Measurements from ENCODE around the gene OTX1.

OTX1 gene

GRCh38 chr2:63047321-63048279 is 3.0 kb upstream of the OTX1 start:
- DNase-seq: no peak

DNA sequence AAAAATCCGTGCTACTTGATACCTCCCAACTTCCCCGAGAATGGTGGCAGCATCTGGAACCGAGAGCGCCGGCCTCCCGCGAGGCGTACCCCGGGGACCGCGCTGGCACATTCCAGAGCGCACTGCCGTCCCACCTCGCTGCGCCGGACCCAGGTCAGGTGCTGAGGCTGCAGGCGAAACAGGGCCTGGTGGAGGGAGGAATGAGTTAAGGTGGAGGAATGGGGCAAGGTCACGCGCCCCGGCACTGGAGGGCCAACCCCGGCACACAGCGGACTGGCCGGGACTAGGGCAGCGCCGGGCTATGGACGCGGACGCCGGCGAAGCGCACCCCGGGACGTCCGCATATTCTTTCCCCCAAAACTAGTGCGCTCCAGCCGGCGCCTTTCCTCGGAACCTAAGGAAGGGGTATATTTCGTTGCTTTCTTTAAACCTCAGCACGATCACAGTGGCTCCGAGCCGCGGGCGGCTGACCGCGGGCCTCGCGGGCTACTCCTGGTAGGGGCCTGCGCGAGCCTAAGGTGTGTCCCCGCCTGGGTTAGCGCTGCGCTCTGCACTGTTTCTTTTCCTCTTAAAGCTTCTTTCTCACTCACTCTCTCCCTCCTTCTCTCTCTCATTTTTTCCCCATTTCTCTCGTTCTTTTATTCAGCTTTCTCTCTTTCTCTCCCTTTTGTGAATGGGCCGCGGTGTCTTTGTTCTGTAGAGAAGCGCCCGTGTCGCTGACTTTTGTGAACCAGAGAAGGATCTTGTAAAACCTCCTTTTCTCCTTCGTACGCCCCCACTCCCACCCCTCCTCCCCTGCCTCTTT is 2.1 kb upstream of the OTX1 start:
- DNase-seq: no peak

GRCh38 chr2:63049211-63049969 is 1.2 kb upstream of the OTX1 start:
- no peak for DNase-seq

DNA sequence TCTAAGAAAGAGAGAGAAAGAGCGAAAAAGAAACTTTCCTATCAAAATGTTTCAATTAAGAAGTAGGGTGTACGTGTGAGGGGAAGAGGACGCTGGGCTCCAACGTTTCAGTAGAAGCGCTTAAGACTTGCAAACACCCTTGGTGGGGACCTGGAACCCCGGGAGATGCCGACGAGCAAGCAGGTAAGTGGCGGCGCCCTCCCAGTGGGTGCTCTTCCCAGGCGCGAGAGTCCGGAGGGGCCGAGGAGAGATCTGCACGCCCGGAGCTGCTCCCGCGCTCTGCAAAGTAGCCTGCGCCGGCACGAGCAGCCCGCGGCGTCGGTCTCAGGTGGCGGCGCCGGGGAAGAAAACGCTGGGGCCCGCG is 678 bp upstream of the OTX1 start:
- DNase-seq: no peak

- no peak for DNase-seq
Measured at GRCh38 chr2:63051042-63051794, 588 bp downstream of the OTX1 start.

- no peak for DNase-seq
Measured at GRCh38 chr2:63051795-63052333, 1.2 kb downstream of the OTX1 start.

DNA sequence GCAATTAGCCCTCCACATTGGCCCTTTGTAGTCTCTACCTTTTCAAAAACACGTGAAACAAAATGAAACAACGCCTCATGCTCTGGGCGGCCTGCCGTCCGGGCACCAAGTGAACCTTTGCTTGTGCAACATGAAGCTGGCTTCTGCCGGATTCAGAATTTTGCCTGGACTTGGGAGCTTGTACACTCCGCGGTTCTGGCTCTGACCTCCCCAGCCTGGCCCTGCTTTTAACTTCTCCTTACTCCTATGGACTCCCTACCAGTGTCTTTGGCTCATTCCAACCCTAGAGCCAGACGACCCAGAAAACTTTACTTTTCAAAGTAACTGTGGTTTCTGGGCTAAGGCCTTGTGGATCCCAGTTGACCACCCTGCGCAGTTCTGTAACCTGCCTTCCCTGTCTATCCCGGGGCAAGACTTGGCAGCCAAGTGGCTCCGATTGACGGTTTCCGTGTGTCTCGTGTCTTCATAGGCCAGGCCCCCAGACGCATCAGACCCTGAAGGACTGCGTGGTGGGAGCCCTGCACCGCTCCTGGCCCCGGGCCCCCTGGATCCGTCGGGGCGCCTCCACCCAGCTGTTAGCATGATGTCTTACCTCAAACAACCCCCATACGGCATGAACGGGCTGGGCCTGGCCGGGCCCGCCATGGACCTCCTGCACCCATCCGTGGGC is 1.9 kb downstream of the OTX1 start:
- no peak for DNase-seq

DNA sequence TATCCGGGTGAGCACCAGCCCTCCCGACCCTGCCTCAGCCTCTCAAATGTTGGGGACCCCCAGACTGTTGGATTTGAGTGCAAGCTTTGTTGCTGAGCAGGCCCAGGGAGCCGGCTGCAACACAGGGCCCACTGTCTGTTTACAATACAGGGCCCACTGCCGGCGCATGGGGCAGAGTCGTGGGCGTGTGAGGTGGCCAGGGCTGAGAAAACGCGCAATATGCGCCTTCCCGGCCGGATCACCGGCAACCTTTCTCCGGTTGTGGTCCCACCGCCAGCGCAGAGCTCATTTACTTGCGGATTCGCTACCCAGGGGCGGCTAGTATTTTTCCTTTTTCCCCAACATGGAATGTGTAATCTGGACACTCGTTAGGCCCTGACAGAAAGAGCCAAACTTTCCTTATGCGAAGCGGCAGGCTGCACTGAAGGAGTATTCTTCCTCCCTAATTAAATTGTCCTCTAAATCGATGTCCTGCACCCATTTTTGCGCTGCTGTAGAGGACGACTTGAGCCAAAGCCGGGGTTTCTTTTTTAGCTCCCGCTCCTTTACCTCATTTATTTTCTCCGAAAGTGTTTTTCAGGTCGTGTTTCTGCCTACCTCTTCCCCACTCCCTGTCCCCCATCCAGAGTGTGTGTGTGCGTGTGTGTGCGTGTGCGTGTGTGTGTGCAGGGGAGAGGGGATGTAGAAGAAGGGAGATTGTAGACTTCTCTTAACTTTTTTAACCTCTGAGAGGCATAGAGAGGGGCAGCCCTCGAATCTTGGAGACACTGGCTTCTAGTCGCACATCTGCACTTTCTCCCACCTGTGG is 2.7 kb downstream of the OTX1 start:
- no peak for DNase-seq

DNA sequence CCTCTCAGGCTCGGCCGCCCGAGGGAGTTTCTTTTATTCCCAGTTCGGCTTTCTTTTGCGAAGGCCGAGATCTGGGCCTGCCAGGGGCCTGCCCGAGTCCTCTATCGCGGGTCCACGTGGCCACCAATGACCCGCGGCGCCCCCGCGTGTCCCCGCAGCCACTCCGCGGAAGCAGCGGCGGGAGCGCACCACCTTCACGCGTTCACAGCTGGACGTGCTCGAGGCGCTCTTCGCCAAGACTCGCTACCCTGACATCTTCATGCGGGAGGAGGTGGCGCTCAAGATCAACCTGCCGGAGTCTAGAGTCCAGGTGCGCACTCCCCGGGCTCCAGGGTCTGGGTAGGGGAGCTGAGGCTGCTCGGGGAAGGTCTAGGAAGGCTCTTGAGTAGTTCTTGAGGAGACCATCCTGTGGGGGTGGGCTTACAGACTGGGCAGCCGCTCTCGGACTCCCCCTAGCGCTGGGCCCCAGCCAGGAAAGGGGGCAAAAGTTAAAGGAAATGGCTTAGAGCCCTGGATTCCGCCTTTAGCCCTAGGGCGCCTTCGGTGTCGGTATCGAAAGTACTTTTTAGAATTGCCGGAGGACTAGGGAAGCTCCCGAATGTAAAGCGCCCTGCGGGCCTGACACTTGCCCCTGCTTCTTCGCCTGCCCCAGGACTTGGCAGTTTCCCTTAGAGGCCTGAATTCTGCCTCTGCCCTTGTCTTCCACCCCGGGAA is 3.4 kb downstream of the OTX1 start:
- DNase-seq: no peak

DNA sequence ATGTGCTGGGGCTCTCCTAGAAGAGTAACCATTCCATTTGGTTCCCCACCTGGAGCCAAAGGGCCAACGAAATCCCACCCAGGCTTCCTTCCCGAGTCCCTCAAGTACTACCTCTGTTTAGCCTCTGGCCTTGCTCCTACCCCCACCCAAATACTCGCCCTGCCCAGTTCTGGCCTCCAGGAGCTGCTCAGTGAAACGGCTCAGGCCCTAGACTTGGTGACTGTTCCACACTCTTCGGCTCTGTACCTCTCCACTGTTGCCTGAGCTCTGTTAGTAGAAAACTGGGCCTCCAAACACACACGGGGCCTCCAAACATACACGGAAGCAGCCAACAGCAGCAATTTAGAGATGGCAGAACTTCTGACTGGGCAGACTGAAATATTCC is 4.2 kb downstream of the OTX1 start:
- no peak for DNase-seq

DNA sequence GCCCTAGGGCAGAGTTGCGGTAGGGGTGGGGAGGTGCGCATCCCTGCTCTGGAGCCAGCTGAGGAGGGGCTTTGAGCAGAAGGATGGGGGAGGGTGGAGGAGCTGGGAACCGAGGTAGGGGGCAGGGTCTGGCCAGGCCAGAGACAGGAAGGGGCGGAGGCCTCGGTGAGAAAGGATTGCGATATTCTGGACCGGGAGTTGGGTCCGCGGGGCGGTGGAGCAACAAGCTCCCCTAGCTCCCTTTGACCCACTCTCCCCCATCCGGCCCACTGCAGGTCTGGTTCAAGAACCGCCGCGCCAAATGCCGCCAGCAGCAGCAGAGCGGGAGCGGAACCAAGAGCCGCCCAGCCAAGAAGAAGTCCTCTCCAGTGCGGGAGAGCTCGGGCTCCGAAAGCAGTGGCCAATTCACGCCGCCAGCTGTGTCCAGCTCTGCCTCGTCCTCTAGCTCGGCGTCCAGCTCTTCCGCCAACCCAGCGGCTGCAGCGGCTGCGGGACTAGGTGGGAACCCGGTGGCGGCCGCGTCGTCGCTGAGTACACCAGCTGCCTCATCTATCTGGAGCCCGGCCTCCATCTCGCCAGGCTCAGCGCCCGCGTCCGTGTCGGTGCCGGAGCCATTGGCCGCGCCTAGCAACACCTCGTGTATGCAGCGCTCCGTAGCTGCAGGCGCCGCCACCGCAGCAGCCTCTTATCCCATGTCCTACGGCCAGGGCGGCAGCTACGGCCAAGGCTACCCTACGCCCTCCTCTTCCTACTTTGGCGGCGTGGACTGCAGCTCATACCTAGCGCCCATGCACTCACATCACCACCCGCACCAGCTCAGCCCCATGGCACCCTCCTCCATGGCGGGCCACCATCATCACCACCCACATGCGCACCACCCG is 4.8 kb downstream of the OTX1 start:
- no peak for DNase-seq

DNA sequence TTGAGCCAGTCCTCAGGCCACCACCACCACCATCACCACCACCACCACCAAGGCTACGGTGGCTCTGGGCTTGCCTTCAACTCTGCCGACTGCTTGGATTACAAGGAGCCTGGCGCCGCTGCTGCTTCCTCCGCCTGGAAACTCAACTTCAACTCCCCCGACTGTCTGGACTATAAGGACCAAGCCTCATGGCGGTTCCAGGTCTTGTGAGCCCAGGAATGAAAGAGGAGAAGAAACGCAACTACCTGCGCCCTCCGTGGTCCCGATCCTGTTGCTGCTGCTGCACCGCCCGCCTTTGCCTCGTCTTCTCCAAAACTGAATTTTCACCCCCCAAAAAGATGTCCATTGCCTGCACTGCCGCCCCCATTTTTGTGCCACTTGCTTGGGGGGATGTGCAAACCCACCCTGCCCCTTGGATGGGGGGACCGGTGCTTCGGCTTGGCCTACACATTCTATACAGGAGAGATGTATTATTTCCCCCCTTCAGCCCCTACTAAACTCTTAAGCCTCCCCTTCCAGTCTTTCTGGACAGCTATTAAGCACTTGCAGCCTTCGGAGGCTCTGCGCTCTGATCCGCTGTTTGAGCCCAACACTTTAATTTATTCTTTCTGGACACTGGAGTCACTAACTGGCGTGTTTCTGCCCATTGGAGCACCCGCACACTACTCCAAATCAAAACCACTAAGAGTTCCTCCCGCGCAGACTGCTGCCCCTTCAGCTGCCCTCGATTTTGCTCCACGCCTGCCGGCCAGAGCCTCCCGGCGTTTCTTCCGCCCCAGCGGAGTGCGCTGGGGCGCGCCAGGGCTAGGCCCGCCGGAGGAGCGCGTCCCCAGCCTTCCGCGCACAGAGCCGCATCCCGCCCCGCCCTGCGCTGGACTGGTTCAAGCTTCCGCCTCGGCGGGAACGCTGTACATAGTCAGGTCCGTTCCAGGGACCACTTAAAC is 5.7 kb downstream of the OTX1 start:
- no peak for DNase-seq

DNA sequence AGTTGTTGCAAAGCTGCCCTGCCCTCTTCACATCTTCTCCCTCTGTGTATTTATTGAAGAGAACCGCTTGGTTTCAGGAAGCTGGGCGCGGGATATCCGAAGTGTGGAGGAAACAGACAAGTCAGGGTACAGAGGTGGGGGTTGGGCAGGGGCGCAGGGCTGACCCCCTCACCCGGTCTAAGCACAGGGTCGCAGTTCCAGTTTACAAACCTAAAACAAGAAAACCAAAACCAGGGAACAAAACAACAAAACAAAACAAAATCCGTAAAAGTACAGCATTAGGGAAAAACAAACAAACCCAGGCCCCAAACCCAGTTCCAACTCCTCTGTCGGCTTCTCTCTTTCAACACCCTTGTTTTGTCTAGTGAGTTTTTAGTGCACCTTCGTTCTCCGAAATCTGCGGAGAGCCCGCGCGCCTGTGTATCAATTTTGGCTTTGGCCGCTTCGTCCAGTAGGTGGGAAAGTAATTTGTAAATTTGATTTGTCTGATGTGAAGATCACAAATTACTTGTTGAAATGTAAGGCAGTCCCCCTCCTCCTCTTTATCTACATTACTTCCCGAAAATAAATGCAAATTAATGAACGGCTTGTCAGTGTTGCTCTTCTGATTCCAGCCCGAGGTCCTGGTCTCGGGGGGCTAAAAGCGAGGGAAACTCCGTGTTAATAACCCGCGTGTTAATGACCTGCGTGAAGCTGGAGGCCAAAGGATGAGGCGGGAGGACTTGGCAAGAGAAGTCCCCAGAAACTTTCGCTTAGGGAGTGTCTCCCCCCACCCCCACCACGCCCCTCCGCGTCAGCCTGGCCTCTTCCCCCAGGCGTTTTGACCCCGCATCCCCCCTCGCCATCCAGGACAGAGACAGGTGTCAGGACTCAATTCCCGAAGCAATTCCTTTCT is 6.9 kb downstream of the OTX1 start:
- no peak for DNase-seq

GRCh38 chr2:63058144-63058920 is 7.7 kb downstream of the OTX1 start:
- no peak for DNase-seq

DNA sequence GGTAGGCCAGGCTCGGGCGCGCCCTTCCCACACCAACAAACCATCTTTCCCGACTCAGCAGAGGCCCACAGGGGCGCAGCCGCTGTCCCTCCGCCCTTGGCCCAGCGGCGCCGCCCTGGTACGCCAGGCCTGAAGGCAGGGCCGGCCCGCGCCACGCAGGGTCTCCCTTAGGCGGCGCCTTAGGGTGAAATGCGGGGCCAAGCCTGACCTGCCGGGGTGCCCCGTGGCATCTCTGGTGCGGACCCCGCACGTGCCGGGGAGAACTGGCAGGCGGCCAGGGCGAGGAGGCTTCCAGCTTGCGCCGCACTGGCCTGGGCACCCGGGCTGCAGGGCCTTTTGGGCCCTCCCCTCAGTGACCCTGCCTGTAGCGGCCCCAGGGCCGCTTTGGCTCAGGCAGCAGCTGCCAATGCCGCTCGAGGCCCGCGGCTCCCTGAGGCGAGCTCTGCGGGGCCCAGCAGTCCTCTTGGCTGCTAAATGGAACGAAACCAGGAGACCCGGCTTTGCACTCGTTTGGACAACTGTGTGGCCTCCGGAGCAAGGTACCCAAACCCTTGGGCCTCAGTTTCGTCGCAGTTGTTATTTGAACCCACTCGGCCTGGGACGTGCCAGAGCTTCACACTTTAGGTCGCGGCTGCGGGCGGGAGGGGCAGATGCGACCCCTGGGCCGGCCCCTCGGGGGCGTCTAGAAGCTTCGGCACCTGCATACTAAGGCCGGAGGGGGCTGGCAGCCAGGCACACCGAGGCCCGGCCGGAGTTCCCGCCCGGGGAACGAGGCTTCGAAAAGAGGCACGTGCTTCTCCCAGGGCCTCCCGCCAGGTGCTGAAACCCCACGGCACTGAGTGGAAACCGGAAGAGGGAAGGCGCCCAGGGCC is 8.5 kb downstream of the OTX1 start:
- no peak for DNase-seq
